Measurements from ENCODE around the gene CHMP1A. TPM values are rescaled to one million over a fixed set of nuclear protein-coding genes. Genes with fewer than 3 reads are reported as not detected.
A peak's percentile ranks its signal among the peaks of the same experiment; 100 is the strongest.

The CHMP1A gene
- total RNA-seq, 1 donor: 110 TPM

DNA sequence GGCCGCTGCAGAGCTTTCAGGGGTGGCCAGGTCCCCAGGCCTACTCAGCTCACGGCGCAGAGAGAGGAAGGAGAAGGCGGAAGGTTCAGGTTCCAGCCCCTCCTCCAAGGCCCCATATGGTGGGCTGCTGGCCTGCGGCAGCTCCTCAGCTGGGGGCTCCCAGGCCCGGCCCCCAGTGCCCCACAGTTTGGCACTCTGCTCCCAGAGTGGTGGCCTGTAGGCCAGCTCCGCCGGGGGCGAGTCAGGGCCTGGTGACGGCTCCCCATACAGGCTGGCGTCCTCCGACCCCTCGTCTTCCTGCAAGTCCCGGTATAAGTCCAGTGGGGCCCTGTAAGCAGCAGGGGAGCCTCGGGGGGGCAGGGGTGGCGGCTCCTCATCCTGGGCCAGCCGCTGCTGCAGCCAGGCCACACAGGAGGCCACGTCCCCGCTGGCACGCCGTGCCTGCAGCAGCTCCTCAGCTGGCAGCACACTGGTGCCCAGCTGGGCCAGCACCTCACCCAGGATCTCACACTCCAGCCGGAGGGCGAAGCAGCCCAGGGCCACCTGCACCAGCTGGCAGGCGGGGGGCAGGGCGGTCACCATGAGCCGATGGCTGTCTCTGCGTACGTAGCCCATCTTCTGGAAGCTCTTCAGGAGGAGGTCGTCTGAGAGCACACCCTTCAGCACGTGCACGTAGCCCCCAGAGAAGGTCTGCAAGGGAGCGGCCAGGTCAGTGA, 40.3 kb upstream of the CHMP1A start:
- no peak overlapping the region for H3K4me3 ChIP-seq (ENCODE audit: insufficient read depth, low read length)
- peaks cover 13% of the 10 kb centered on the region for H3K36me3 ChIP-seq (ENCODE audit: insufficient read depth, low read length)
- TF ChIP-seq, protein P1, sequence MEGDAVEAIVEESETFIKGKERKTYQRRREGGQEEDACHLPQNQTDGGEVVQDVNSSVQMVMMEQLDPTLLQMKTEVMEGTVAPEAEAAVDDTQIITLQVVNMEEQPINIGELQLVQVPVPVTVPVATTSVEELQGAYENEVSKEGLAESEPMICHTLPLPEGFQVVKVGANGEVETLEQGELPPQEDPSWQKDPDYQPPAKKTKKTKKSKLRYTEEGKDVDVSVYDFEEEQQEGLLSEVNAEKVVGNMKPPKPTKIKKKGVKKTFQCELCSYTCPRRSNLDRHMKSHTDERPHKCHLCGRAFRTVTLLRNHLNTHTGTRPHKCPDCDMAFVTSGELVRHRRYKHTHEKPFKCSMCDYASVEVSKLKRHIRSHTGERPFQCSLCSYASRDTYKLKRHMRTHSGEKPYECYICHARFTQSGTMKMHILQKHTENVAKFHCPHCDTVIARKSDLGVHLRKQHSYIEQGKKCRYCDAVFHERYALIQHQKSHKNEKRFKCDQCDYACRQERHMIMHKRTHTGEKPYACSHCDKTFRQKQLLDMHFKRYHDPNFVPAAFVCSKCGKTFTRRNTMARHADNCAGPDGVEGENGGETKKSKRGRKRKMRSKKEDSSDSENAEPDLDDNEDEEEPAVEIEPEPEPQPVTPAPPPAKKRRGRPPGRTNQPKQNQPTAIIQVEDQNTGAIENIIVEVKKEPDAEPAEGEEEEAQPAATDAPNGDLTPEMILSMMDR (IDR thresholded peaks at IDR 0.05; ENCODE audit: extremely low read depth, low read depth, low read length): no peak
- no peak overlapping the region for H3K27ac ChIP-seq (ENCODE audit: low read depth, low read length)
- peaks cover 11% of the 10 kb centered on the region for H3K4me1 ChIP-seq (ENCODE audit: insufficient read depth, low read length)
- H3K79me2 ChIP-seq (ENCODE audit: insufficient read depth, low read length): peaks cover 3% of the 10 kb centered on the region
- peak; percentile 78 for DNase-seq (ENCODE audit: insufficient read length, low spot score, missing footprints)
- no peak overlapping the region for H2AFZ ChIP-seq (ENCODE audit: low read length)
- H4K20me1 ChIP-seq (ENCODE audit: insufficient read depth, low read length): peaks cover 18% of the 10 kb centered on the region
- H3K9me3 ChIP-seq (ENCODE audit: low read depth, low read length): no peaks in the 10 kb centered on the region
- no peak overlapping the region for H3K4me2 ChIP-seq (ENCODE audit: insufficient read depth, low read length)
- H3K27me3 ChIP-seq (ENCODE audit: insufficient read depth, low read length): no peaks in the 10 kb centered on the region

DNA sequence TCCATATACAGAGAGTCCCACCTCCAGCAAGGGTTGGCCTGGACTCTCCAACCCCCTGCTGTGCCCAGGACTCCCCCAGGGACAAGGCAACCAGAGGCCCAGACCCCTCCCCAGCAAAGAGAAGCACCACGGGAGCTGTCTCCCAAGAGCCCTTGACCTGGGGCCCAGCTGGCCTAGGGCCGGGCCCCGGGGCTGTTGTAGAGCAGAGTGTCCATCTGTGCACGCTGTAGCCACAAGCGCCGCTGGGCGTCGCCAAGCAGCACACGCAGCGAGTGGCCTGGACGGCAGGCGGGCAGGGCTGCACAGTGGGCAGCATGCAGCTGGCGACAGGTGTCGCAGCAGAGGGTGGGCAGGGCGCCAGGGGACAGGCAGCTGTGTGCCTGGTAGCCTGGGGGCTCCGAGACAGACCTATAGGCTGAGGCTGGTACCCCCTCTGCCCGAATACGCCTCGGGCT, 39.7 kb upstream of the CHMP1A start:
- TF ChIP-seq, protein P1 (IDR thresholded peaks at IDR 0.05; ENCODE audit: extremely low read depth, low read depth, low read length): no peak
- Histone ChIP-seq H3K79me2 (ENCODE audit: insufficient read depth, low read length) (peaks cover 3% of the 10 kb centered on the region), H3K27ac (ENCODE audit: low read depth, low read length) (no peak overlapping the region), H3K4me3 (ENCODE audit: insufficient read depth, low read length) (no peak overlapping the region), H3K4me1 (ENCODE audit: insufficient read depth, low read length) (peaks cover 11% of the 10 kb centered on the region), H2AFZ (ENCODE audit: low read length) (no peak overlapping the region), H4K20me1 (ENCODE audit: insufficient read depth, low read length) (peaks cover 18% of the 10 kb centered on the region), H3K36me3 (ENCODE audit: insufficient read depth, low read length) (peaks cover 17% of the 10 kb centered on the region), H3K4me2 (ENCODE audit: insufficient read depth, low read length) (no peak overlapping the region), H3K9me3 (ENCODE audit: low read depth, low read length) (no peaks in the 10 kb centered on the region), H3K27me3 (ENCODE audit: insufficient read depth, low read length) (no peaks in the 10 kb centered on the region)
- peak; percentile 86 for DNase-seq (ENCODE audit: insufficient read length, low spot score, missing footprints)

DNA sequence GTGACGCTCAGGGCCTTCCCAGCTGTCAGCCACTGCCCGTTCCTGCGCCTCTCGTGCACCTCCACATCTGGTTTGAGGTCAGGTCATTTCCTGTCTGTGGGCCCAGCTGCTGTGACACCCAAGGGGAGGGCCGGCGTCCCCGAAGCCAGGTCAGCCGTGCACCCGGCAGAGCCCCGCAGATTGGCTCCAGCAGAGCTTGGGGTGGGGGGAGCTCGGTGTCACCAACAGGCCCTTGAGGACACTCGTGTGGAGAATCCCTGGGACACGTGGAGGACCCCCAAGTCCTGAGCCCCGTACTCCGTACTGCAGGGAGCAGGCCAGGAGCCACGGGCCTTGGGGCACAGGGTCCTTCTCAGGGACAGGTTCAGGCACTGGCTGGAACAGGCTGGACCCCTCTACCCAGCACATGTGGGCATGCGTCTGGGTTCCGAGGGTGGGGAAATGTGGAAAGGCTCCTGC, 39.2 kb upstream of the CHMP1A start:
- peak; percentile 80 for DNase-seq (ENCODE audit: insufficient read length, low spot score, missing footprints)
- Histone ChIP-seq H3K4me3 (ENCODE audit: insufficient read depth, low read length) (no peak overlapping the region), H3K27ac (ENCODE audit: low read depth, low read length) (no peak overlapping the region), H3K4me1 (ENCODE audit: insufficient read depth, low read length) (peaks cover 9% of the 10 kb centered on the region), H3K79me2 (ENCODE audit: insufficient read depth, low read length) (peaks cover 3% of the 10 kb centered on the region), H2AFZ (ENCODE audit: low read length) (no peak overlapping the region), H3K9me3 (ENCODE audit: low read depth, low read length) (no peaks in the 10 kb centered on the region), H3K27me3 (ENCODE audit: insufficient read depth, low read length) (no peaks in the 10 kb centered on the region), H3K4me2 (ENCODE audit: insufficient read depth, low read length) (no peak overlapping the region), H3K36me3 (ENCODE audit: insufficient read depth, low read length) (peaks cover 21% of the 10 kb centered on the region), H4K20me1 (ENCODE audit: insufficient read depth, low read length) (peaks cover 18% of the 10 kb centered on the region)
- TF ChIP-seq, protein P1 (IDR thresholded peaks at IDR 0.05; ENCODE audit: extremely low read depth, low read depth, low read length): no peak

DNA sequence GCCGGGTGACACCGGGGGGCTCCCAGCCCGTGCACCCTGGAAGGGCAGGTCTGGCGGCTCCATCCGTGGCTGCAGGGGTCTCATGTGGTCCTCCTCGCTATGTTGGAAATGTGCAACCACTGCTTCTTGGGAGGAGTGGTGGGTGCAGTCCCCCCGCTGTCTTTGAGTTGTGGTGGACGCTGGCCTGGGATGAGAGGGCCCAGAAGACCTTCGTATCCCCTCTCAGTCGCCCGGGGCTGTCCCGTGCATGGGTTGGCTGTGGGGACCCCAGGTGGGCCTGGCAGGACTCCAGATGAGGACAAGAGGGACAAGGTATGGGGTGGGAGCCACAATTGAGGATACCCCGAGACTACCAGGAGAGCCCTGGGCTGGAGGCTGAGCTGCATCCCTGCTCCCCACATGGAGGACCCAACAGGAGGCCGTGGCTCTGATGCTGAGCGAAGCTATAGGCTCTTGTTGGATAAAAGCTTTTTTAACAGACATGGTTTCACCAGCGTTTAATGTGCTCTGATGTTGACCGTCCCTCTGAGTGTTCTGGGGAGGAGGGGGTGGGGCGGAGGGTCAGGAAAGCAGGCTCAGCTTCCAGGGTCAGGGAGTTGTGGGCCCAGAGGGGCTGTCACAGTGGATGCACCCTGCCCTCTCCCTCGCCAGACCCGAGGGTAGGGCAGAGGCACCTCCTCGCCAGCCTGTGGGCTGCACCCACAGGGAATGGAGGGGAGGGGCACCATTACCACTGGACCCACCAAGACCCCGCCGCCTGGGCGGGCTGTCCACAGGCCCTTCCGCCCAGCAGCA, 38.6 kb upstream of the CHMP1A start:
- H3K9me3 ChIP-seq (ENCODE audit: low read depth, low read length): no peaks in the 10 kb centered on the region
- H4K20me1 ChIP-seq (ENCODE audit: insufficient read depth, low read length): peaks cover 18% of the 10 kb centered on the region
- no peak overlapping the region for H3K4me2 ChIP-seq (ENCODE audit: insufficient read depth, low read length)
- H2AFZ ChIP-seq (ENCODE audit: low read length): no peak overlapping the region
- H3K27ac ChIP-seq (ENCODE audit: low read depth, low read length): no peak overlapping the region
- H3K4me3 ChIP-seq (ENCODE audit: insufficient read depth, low read length): no peak overlapping the region
- no peaks in the 10 kb centered on the region for H3K27me3 ChIP-seq (ENCODE audit: insufficient read depth, low read length)
- peaks cover 27% of the 10 kb centered on the region for H3K36me3 ChIP-seq (ENCODE audit: insufficient read depth, low read length)
- TF ChIP-seq, protein P1 (IDR thresholded peaks at IDR 0.05; ENCODE audit: extremely low read depth, low read depth, low read length): no peak
- DNase-seq (ENCODE audit: insufficient read length, low spot score, missing footprints): peak; percentile 86
- peaks cover 3% of the 10 kb centered on the region for H3K79me2 ChIP-seq (ENCODE audit: insufficient read depth, low read length)
- peaks cover 9% of the 10 kb centered on the region for H3K4me1 ChIP-seq (ENCODE audit: insufficient read depth, low read length)
